H1 (cell line): ENCODE results near the gene HMGB3. TPM values are rescaled to one million over a fixed set of nuclear protein-coding genes. Genes with fewer than 3 reads are reported as not detected.

Source experiments
- CTCF ChIA-PET: fragments of 300-600 bp; sonication (Branson Sonifier 250); formaldehyde crosslinking; loops from one replicate; lab custom pipeline; 2021; ENCODE audit not compliant: partially characterized antibody; lab: Charles Lee
- POLR2A ChIA-PET: fragments of 300-600 bp; sonication (Branson Sonifier 250); formaldehyde crosslinking; loops from one replicate; lab custom pipeline; 2021; ENCODE audit warnings: inconsistent platforms; ENCODE audit not compliant: partially characterized antibody; lab: Charles Lee
- DNase-seq, 2 experiments: peaks; one replicate each; pipeline versions ENCODE4 v3.0.0 to v3.0.0-alpha.2; 2010 to 2022; ENCODE audit warnings: low spot score in 2 of 2, low read depth in 1 of 2, mixed read lengths in 1 of 2
- FAIRE-seq: peaks from 2 replicates; lab custom pipeline; 2011; peaks lifted over from hg19 to GRCh38; lab: Jason Lieb, UNC
- H2AFZ ChIP-seq: 2 replicates; pipeline ENCODE4 v1.8.1; 2012; ENCODE audit warnings: low read length, inconsistent platforms
- H2AK5ac ChIP-seq: 2 replicates; pipeline ENCODE4 v1.6.1; 2013; ENCODE audit warnings: low read depth, low read length
- H2BK120ac ChIP-seq: replicated peaks from 2 replicates; pipeline ENCODE3; 2013; ENCODE audit warnings: low read depth, low read length, inconsistent platforms
- H2BK12ac ChIP-seq: 2 replicates; pipeline ENCODE4 v1.6.1; 2013; ENCODE audit warnings: low read depth, low read length
- H2BK15ac ChIP-seq: 2 replicates; pipeline ENCODE4 v1.6.1; 2013; ENCODE audit warnings: low read length
- H2BK20ac ChIP-seq: 2 replicates; pipeline ENCODE4 v1.6.1; 2013; ENCODE audit warnings: low read length
- H2BK5ac ChIP-seq: 2 replicates; pipeline ENCODE4 v1.6.1; 2013; ENCODE audit warnings: low read depth, low read length
- H3K14ac ChIP-seq: 2 replicates; pipeline ENCODE4 v1.6.1; 2013; ENCODE audit warnings: inconsistent platforms; ENCODE audit not compliant: insufficient read length
- H3K18ac ChIP-seq: 2 replicates; pipeline ENCODE4 v1.6.1; 2013; ENCODE audit warnings: low read length; ENCODE audit errors: extremely low read depth
- H3K23ac ChIP-seq: 2 replicates; pipeline ENCODE4 v1.6.1; 2013; ENCODE audit warnings: inconsistent platforms; ENCODE audit not compliant: insufficient read length
- H3K23me2 ChIP-seq: 2 replicates; pipeline ENCODE4 v1.6.1; 2013; ENCODE audit warnings: low read depth, low read length
- H3K27ac ChIP-seq: 2 replicates; pipeline ENCODE4 v1.6.1; 2011; ENCODE audit warnings: low read depth, low read length, inconsistent platforms
- H3K27me3 ChIP-seq, 4 experiments: replicated peaks in 1 of 4; 1 replicate in 1 of 4; 2 replicates in 3 of 4; pipeline versions ENCODE4 v1.6.1 to v1.8.1; 2011 to 2013; ENCODE audit warnings: low read length in 3 of 4, mild to moderate bottlenecking in 3 of 4, inconsistent platforms in 2 of 4, mixed read lengths in 2 of 4, moderate library complexity in 1 of 4; ENCODE audit not compliant: control insufficient read depth in 3 of 4, insufficient read depth in 3 of 4; ENCODE audit errors: extremely low read depth in 1 of 4
- H3K36me3 ChIP-seq, 4 experiments: 2 replicates each; pipeline versions ENCODE4 v1.6.1 to v1.8.1; 2011 to 2013; ENCODE audit warnings: mild to moderate bottlenecking in 4 of 4, low read length in 3 of 4, moderate library complexity in 2 of 4, control low read depth in 1 of 4, inconsistent platforms in 1 of 4; ENCODE audit not compliant: insufficient read depth in 4 of 4, control insufficient read depth in 2 of 4
- H3K4ac ChIP-seq: replicated peaks from 2 replicates; pipeline ENCODE3; 2013; ENCODE audit warnings: low read length, low read depth, mixed read lengths, inconsistent platforms; ENCODE audit not compliant: insufficient read length
- H3K4me1 ChIP-seq, 4 experiments: replicated peaks in 1 of 4; 1 replicate in 1 of 4; 2 replicates in 3 of 4; pipeline versions ENCODE4 v1.6.1 to v1.8.1; 2011 to 2013; ENCODE audit warnings: low read length in 3 of 4, inconsistent platforms in 2 of 4, mixed read lengths in 1 of 4; ENCODE audit not compliant: insufficient read depth in 4 of 4, control insufficient read depth in 3 of 4
- H3K4me2 ChIP-seq, 2 experiments: 2 replicates each; pipeline versions ENCODE4 v1.6.1 to v1.8.1; 2011 to 2013; ENCODE audit warnings: low read depth in 2 of 2, low read length in 2 of 2, control low read depth in 1 of 2, inconsistent platforms in 1 of 2, mild to moderate bottlenecking in 1 of 2; ENCODE audit not compliant: insufficient read depth in 1 of 2
- H3K4me3 ChIP-seq, 4 experiments: fragments of 200-600, 300-600 bp in 1 of 4; sonication (generic), shearing (Covaris generic), sonication (Bioruptor Twin) in 1 of 4; 2 replicates each; pipeline versions ENCODE4 v1.5.1 to v1.8.1; 2011 to 2016; ENCODE audit warnings: low read length in 4 of 4, low read depth in 3 of 4, control low read depth in 2 of 4, inconsistent platforms in 2 of 4, mild to moderate bottlenecking in 2 of 4, mixed read lengths in 1 of 4, moderate library complexity in 1 of 4; ENCODE audit not compliant: insufficient read depth in 2 of 4; ENCODE audit errors: extremely low read depth in 1 of 4
- H3K56ac ChIP-seq: replicated peaks from 2 replicates; pipeline ENCODE3; 2013; ENCODE audit warnings: low read depth, mild to moderate bottlenecking, mixed read lengths, low read length, inconsistent platforms; ENCODE audit not compliant: insufficient read length
- H3K79me1 ChIP-seq: 2 replicates; pipeline ENCODE4 v1.6.1; 2013; ENCODE audit warnings: low read depth, low read length, control low read depth
- H3K79me2 ChIP-seq, 2 experiments: 2 replicates each; pipeline versions ENCODE4 v1.6.1 to v1.8.1; 2012 to 2013; ENCODE audit warnings: low read length in 2 of 2, mild to moderate bottlenecking in 2 of 2, inconsistent platforms in 1 of 2; ENCODE audit not compliant: insufficient read depth in 2 of 2, control insufficient read depth in 1 of 2
- H3K9ac ChIP-seq, 4 experiments: replicated peaks in 1 of 4; 1 replicate in 1 of 4; 2 replicates in 3 of 4; pipeline versions ENCODE4 v1.6.1 to v1.8.1; 2011 to 2013; ENCODE audit warnings: low read depth in 3 of 4, low read length in 3 of 4, control low read depth in 2 of 4, mild to moderate bottlenecking in 2 of 4, moderate library complexity in 2 of 4, inconsistent platforms in 1 of 4; ENCODE audit errors: extremely low read depth in 1 of 4
- H3K9me3 ChIP-seq, 2 experiments: 2 replicates each; pipeline versions ENCODE4 v1.6.1 to v1.8.1; 2012 to 2013; ENCODE audit warnings: mild to moderate bottlenecking in 2 of 2, moderate library complexity in 2 of 2, control low read depth in 1 of 2, inconsistent platforms in 1 of 2, low read depth in 1 of 2, low read length in 1 of 2, mixed read lengths in 1 of 2; ENCODE audit not compliant: insufficient read depth in 2 of 2
- H4K20me1 ChIP-seq, 2 experiments: replicated peaks in 1 of 2; 2 replicates each; pipeline versions ENCODE3 to v1.8.1; 2011 to 2013; ENCODE audit warnings: inconsistent platforms in 2 of 2, low read length in 2 of 2, mild to moderate bottlenecking in 1 of 2; ENCODE audit not compliant: insufficient read depth in 2 of 2, control insufficient read depth in 1 of 2
- H4K5ac ChIP-seq: 2 replicates; pipeline ENCODE4 v1.6.1; 2013; ENCODE audit warnings: low read length, low read depth, mixed read lengths, inconsistent platforms; ENCODE audit not compliant: insufficient read length
- H4K8ac ChIP-seq: 2 replicates; pipeline ENCODE4 v1.8.0; 2013; ENCODE audit warnings: mild to moderate bottlenecking, moderate library complexity, low read length, inconsistent platforms; ENCODE audit not compliant: insufficient read depth; ENCODE audit errors: extremely low read depth
- H4K91ac ChIP-seq: replicated peaks from 2 replicates; pipeline ENCODE3; 2013; ENCODE audit warnings: low read length, mixed read lengths, inconsistent platforms; ENCODE audit not compliant: insufficient read length
- ATF2 ChIP-seq: IDR thresholded peaks from 2 replicates; pipeline ENCODE4 v1.6.1; 2012; ENCODE audit warnings: low read length, inconsistent platforms
- BCL11A ChIP-seq, 2 experiments: IDR thresholded peaks; one replicate each; pipeline ENCODE4 v1.6.1; 2011; ENCODE audit warnings: low read depth in 2 of 2, low read length in 2 of 2, mild to moderate bottlenecking in 2 of 2
- PHF8 ChIP-seq: fragments of 200-600 bp; sonication (generic); conservative IDR thresholded peaks from 2 replicates; pipeline ENCODE4 v1.7.1; 2012; ENCODE audit warnings: low read depth, mild to moderate bottlenecking, inconsistent platforms, low read length, moderate library complexity
- RBBP5 ChIP-seq: IDR thresholded peaks from 2 replicates; pipeline ENCODE4 v1.7.1; 2012; ENCODE audit warnings: low read depth, mild to moderate bottlenecking, inconsistent platforms, low read length, moderate library complexity, borderline replicate concordance
- SIN3A ChIP-seq, 2 experiments: IDR thresholded peaks in 1 of 2; conservative IDR thresholded peaks in 1 of 2; 2 replicates each; pipeline ENCODE4 v1.6.1; 2011 to 2012; ENCODE audit warnings: low read length in 2 of 2, improper control_type of control experiment in 1 of 2, low read depth in 1 of 2, mild to moderate bottlenecking in 1 of 2
- SP4 ChIP-seq: IDR thresholded peaks from 2 replicates; pipeline ENCODE4 v1.6.1; 2012; ENCODE audit warnings: low read length, inconsistent platforms
- SRF ChIP-seq: IDR thresholded peaks from 2 replicates; pipeline ENCODE4 v1.6.1; 2011; ENCODE audit warnings: mild to moderate bottlenecking, low read depth, low read length, moderate library complexity
- TAF1 ChIP-seq: IDR thresholded peaks from 2 replicates; pipeline ENCODE4 v1.6.1; 2011; ENCODE audit warnings: mild to moderate bottlenecking, low read depth, low read length
- TAF7 ChIP-seq: optimal IDR thresholded peaks from 2 replicates; pipeline ENCODE3; 2011; ENCODE audit warnings: low read depth, mild to moderate bottlenecking, inconsistent platforms, low read length, moderate library complexity, borderline replicate concordance
- YY1 ChIP-seq: IDR thresholded peaks from 2 replicates; pipeline ENCODE4 v1.6.1; 2011; ENCODE audit warnings: low read depth, mild to moderate bottlenecking, low read length
- ZNF274 ChIP-seq: IDR thresholded peaks from 2 replicates; pipeline ENCODE4 v1.7.0; 2012; ENCODE audit warnings: low read length, borderline replicate concordance; ENCODE audit errors: extremely low read depth
- WGBS, 2 experiments: shearing (Covaris generic) in 1 of 2; methylation state at CpG; one replicate each; pipeline versions ENCODE4 v1.1.6 to v1.1.7; 2013 to 2015; ENCODE audit warnings: low lambda C conversion rate in 2 of 2, mixed read lengths in 2 of 2, inconsistent platforms in 1 of 2, low coverage in 1 of 2, missing lambda C conversion rate in 1 of 2; ENCODE audit not compliant: insufficient replicate concordance in 2 of 2, insufficient coverage in 1 of 2, insufficient read length in 1 of 2; ENCODE audit errors: extremely low coverage in 1 of 2, missing lambda C conversion rate in 1 of 2; 5-methylcytosine and 5-hydroxymethylcytosine counted together
- polyA plus RNA-seq, 7 experiments: library from polyadenylated mRNA; depleted of rRNA in 3 of 7; stranded (reverse) in 5 of 7; unstranded in 2 of 7; fragments of >200 nt in 5 of 7; fragments of 200-250 nt in 2 of 7; gene quantifications; 1 replicate in 5 of 7; 2 replicates in 1 of 7; 4 replicates in 1 of 7; pipeline versions ENCODE4 v1.2.1 to v1.2.3, GENCODE V29; 2011 to 2013; ENCODE audit warnings: missing spikeins in 2 of 7, mixed read lengths in 2 of 7
- total RNA-seq: library from RNA; stranded (reverse); fragmentation: NEBNext Ultra II Directional; extraction: Animal tissue kit (Norgen Biotek cat#: 25700); gene quantifications from 2 replicates; pipeline ENCODE4 v1.2.1, GENCODE V29; 2021

Gene HMGB3
- total and polyA plus RNA-seq, 2 of the 8 experiments (the other 6 are each of a cell fraction or from before 2014, with no cell fraction given) = 55.8 to 346 TPM

- POLR2A ChIA-PET = interaction anchor here (2.2 kb wide), 1 partner anchor 9 kb away, joined by 7 read pairs; no protein-coding TSS in a partner anchor
- WGBS, 2 experiments = 93% methylated on average over 4 of the region's 9 CpGs; no CpG with 5 or more reads in 1 of the 2 experiments
- H2BK12ac ChIP-seq = no peak overlapping the region
- TF ChIP-seq RBBP5 (no peak), SRF (no peak), SP4 (no peak), ZNF274 (no peak), TAF1 (no peak), BCL11A (IDR thresholded peaks at IDR 0.05; ENCODE audit: low read depth in 2 of 2, low read length in 2 of 2) (no peak), PHF8 (no peak), SIN3A (conservative IDR thresholded peaks at IDR 0.05 in 1 of 2, IDR thresholded peaks at IDR 0.05 in 1 of 2; ENCODE audit: low read depth in 1 of 2, low read length in 2 of 2) (no peak), ATF2 (no peak), TAF7 (no peak), YY1 (no peak)
Measured at GRCh38 chrX:150942942-150943594, 40.1 kb upstream of the HMGB3 start.

More at GRCh38 chrX:150942942-150943594, 40.1 kb upstream of the HMGB3 start:
- no peak overlapping the region for H2BK5ac ChIP-seq
- DNase-seq (no peak), FAIRE-seq (no peak)
- no peak overlapping the region for H2BK120ac ChIP-seq
- no peak overlapping the region for H2BK20ac ChIP-seq
- H3K9me3 ChIP-seq = no peaks in the 10 kb centered on the region
- no peak overlapping the region for H3K27ac ChIP-seq
- H2AFZ ChIP-seq = no peak overlapping the region
- H4K91ac ChIP-seq = no peak overlapping the region
- H4K5ac ChIP-seq = no peak overlapping the region
- no peaks in the 10 kb centered on the region for H3K27me3 ChIP-seq
- no peaks in the 10 kb centered on the region for H3K36me3 ChIP-seq
- H3K14ac ChIP-seq = no peak overlapping the region
- no peak overlapping the region for H2BK15ac ChIP-seq
- H3K4me3 ChIP-seq = no peak overlapping the region
- H3K79me1 ChIP-seq = no peaks in the 10 kb centered on the region
- H4K20me1 ChIP-seq = no peaks in the 10 kb centered on the region
- H4K8ac ChIP-seq = no peak overlapping the region
- H3K9ac ChIP-seq = no peak overlapping the region
- CTCF ChIA-PET = interaction anchor here (0.7 to 1.6 kb wide), 3 partner anchors 11 to 55 kb away, joined by 3 read pairs; no protein-coding TSS in a partner anchor
- no peak overlapping the region for H3K4ac ChIP-seq
- no peak overlapping the region for H3K18ac ChIP-seq
- no peak overlapping the region for H3K23ac ChIP-seq
- peaks cover 0 to 5% (median 0%) of the 10 kb centered on the region in 4 experiments; a peak in 2 of 7 replicates for H3K4me1 ChIP-seq
- H3K4me2 ChIP-seq = no peak overlapping the region
- H3K79me2 ChIP-seq = no peaks in the 10 kb centered on the region
- H3K23me2 ChIP-seq = no peaks in the 10 kb centered on the region
- no peak overlapping the region for H3K56ac ChIP-seq
- no peak overlapping the region for H2AK5ac ChIP-seq
